Stimulated activated CD8-positive, alpha-beta memory T cell treated with anti-CD3 and anti-CD28 coated beads, Interleukin-15, amount 100 ng/mL, for 24 hours (primary cell): ENCODE measurements around the gene UVRAG.

ENCODE experiments used
- DNase-seq: peaks from one replicate; pipeline ENCODE4 v3.0.0-alpha.2; 2020; ENCODE audit warnings: low read depth

UVRAG gene

DNA sequence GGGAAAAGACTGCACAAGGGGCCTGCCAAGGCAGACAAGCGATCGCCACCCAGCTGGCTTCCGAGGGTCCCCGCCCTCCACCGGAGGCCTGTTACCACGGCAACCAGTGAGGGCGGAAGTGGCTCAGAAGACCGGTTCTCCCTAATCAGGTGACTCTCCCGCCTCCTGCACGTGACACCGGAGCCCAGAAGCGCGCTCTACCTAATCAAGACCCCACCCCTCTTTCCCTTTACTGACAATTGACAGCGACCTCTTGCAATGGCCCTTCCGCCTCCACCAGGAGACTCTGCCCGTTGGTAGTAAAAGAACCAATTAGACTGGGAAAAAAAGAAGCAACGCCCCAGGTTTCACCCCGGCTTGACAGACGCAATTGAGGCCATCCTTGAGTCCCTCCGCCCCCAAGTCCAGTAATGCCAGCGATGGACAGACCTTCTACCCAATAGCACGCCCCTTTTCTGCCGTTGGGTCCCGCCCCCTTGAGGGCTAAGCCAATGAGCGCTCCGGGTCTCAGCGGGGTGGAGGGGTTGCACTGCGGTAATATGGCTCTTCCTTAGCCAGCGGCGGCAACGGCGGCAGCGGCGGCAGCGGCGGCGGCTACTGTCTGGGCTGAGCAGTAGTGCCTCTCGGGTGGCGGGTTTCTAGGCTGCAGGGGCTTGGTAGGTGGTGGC, at the start of gene UVRAG:
TSS of gene UVRAG (plus strand) at position 534 of the 668 bp plus-strand sequence. CDS start 198 bp downstream, outside the sequence.
- DNase-seq = peak; percentile 89

DNA sequence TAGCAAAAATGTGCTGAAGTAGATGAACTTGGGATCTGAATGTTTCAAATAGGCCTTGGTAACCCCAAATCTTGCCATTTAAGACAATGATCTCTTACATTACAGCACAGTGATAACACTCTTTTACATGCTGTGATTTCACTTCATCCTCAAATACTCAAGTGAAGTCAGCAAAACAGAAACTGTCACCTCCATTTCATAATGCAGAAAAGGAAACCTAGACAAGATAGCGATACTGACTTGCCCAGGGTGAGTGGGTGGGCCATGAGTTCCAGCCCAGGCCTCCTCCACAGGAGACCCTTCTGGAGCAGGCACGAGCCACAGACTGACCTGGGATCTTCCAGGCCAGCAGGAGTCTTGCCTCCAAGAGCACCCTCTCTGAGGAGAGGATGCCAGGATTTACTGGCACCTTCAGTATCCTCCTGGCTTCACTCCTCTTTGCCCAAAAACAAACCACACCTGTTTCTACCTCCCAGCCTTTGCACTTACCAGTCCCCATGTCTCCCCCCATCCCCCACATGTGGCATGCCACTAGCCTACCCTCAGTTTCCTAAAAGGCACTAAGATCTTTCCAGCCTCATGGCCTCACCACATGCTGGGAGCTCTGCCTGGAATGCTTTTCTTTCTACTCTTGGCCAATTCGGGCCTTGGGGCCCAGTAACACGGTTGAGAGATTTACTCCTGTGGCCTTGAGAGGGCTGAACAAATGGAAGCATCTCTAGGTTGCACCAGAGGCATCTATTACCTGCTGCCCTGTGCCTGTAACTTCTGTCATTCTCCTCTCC, 48.4 kb upstream of the UVRAG start:
- no peak for DNase-seq

DNA sequence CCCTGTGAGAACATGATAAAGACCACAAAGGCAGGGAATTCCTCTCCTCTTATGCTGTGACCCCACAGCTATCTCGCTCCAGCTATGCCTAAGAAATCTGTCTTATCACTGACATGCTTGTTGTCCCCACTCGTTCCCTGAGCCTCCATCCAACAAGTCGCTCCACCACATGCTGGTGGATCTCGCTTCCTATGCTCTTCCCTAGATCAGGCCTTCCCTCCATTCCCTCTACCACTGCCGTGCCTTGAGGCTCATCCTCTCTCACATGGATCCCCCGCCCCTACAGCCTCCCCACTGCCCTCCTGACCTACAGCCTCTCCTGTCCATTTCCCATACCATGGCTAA, 47.8 kb upstream of the UVRAG start:
- no peak for DNase-seq

DNA sequence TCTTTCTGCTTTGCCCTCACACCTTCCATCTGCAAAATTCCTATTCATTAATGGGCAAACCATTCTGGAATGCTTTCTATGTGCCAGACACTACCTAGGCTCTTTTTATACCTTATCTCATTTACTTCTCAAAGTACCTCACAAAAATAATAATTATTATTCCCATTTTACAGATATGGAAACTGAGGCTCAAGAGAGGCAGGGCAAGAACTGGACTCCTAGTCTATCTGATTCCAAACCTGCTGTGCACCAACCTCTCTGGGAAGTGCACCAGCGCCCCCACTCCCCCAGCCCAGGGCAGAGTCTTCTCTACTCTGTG, 47.3 kb upstream of the UVRAG start:
- no peak for DNase-seq

DNA sequence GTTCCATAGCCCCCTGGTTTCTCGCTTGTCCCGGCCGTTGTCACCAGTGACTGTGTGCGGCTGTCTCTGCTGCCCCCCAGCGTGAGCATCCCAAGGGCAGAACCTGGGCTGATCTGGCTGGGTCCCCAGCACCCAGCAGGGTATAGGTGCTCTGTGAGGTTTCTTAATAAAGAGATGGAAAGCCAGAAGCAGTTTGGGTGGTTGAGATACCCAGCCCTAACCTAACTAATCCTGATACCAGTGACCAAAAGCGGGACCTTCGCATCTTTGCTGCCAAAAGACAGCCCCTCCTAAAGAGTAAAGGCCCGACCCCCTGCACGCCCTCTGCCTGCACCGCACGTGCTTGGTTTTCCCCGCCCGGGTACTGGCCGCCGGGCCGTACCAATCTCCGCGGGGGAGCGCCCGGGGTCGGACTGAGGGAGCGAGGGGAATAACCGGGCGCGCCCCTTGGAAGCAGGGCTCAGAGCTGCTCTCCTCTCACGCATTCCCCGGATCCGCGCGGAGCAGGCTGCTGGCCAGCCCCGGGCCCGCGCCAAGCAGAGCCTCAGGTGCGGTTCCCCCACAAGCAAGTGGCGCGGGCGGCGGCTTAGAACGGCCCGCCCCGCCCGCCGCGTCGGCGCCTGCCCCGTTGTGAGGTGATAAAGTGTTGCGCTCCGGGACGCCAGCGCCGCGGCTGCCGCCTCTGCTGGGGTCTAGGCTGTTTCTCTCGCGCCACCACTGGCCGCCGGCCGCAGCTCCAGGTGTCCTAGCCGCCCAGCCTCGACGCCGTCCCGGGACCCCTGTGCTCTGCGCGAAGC, 46.7 kb upstream of the UVRAG start, which contains the start of gene DGAT2:
TSS of gene DGAT2 (plus strand) at position 667 of the 797 bp plus-strand sequence. CDS start 214 bp downstream, outside the sequence.
- DNase-seq = peak; percentile 47

DNA sequence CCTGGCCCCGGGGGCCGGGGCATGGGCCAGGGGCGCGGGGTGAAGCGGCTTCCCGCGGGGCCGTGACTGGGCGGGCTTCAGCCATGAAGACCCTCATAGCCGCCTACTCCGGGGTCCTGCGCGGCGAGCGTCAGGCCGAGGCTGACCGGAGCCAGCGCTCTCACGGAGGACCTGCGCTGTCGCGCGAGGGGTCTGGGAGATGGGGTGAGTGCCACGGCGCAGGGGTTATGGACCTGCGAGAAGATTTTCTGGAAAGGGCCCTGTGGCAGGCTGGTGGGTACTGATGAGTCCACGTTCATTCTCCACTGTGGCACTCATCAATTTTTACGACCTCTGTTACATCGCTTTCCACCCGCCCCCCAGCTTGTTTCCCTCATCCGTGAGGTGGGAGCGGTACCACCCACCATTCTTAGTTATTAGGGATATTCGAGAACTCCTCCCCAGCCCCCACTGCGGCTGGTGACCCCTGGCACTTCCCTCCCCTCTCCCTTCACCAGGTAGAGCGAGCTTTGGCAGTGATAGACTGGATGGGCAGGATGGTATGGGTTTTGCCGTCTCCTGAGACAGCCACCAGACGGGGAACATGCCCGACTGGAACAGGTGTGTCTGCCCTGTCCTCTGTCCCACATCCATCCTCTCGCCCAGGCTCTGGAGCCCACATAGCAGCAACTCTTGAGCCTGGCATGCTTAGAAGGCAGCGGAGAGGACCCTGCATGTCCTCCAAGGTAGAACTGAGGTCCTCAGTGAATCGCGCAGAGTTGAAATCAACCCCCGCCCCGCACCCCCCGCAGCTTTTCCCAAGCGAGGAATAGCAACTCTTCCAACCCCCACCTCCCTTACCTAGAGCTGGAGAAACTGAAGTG, 45.9 kb upstream of the UVRAG start:
- DNase-seq = peak; percentile 3

DNA sequence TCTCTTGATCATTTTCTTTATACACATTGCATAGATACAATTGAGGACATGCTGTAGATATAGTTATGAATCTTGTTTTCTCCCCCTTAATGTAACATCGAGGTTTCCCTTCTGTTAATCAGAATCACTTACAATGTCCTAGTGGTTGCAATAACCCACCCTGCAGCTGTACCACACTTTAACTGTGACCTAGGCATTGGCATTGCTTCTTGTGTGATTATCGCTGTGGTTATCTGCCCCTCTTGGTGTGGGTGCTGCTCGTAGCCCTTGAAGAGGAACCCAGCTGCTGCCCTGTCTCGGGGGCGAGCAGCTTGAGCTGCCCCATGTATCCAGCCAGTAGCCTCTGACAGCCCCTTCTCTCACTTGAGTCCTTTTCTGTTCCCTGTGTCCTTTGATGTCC, 44.9 kb upstream of the UVRAG start:
- DNase-seq = no peak

DNA sequence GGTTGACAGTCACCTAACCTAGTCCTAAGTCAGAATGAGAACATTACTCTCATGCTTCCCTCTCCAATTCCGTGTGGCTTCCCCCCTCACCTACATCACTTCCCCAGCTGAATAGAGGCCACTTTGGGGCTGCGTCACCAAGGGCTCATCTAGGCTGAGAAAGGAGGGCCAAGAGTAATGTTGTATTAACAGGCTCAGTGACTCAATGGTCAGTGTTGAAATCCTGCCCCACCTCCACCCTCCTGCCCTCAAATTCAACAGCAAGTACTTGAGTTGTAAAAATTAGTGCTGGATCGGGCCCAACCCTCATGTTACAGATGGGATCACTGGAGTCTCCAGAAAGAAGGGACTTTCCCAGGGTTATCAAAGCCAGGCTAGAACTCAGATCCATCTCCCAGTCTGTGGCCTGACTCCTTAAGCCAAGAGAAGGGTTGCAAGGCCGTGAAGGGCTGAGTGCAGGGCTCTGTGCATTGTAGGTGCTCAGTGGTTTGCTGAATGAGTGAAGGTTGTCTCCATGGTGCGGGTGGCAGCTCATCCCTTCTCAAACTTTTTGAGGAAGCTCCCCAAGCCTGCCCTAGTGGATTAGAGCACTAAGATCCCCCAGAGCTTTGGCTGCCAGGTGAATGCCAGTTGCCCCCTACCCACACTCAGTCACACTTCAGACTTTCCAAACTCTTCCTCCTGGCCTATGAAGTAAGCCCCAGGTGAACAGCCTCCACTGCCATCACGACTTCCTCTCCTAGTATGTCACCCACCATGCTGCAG, 43.2 kb upstream of the UVRAG start:
- DNase-seq = no peak

DNA sequence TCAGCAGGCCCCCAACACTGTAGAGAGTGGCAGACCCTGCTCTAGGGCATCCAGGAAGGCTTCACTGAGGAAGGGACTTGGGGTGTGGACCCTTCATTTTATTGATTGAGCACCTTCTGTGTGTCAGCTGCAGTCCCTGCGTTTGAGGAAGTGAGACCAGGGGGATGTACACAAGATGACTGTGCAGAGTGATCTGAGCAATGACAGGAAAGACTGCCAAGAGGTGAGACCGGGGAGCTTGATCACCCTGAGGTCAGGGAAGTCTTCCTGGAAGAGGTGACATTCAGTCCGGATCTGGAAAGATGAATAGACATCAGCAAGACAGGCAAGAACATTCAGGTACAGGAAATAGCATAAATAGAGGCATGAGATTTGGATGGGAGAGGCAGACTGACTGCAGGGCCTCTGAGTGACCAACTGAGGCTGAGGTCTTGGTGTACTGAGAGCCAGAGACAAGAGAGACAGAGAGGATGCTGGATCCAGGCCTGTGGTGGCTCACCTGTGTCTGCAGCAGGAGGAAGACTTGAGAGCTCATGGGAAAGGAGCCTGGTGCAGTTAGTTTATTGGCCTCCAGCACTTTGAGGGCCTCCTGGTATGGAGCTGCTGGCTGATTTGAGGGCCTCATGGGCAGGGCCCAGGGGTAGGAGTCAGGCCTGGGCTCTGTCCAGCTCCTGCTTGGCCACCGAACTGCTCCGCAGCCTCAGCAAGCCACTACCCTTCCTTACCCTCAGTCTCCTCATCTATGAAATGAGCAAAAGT, 41.2 kb upstream of the UVRAG start:
- DNase-seq = no peak

DNA sequence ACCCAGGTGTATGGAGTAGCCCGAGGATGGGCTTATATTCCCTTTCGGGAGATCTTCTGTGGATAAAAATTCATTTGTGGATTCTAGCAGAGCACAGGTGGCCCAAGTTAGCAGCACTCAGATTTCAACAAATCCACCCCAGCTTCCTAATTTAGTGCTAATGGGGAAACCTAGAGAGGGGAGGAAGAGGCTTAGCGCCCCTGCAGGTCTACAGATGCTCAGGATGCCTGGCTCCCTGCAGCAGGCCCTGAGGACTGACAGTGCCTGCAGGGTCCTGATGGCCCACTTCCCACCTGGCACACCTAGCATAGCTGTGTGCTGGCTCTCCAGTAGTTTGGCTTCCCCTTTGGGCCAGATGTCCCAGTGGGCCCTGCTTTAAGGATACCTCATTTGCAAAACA, 40.0 kb upstream of the UVRAG start:
- no peak for DNase-seq

DNA sequence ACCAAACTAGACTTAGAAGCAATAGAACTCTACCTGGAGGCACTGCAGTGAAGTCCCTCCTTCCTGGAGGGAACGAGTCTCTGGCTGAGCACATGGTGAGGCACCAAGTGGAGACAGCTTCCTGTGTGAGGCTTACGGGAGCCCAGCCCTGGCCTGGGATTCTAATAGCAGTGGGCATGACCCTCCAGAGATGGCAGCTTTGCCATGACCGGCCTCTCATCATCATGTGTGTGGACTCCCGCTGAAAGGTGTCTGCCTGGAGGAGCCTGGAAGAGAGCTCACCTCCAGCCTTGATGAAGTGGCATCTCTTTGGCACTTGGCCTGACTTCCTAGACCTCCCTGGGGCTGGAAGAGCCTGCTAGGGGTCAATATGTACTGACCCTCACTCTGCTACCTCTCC, 38.5 kb upstream of the UVRAG start:
- DNase-seq = no peak

DNA sequence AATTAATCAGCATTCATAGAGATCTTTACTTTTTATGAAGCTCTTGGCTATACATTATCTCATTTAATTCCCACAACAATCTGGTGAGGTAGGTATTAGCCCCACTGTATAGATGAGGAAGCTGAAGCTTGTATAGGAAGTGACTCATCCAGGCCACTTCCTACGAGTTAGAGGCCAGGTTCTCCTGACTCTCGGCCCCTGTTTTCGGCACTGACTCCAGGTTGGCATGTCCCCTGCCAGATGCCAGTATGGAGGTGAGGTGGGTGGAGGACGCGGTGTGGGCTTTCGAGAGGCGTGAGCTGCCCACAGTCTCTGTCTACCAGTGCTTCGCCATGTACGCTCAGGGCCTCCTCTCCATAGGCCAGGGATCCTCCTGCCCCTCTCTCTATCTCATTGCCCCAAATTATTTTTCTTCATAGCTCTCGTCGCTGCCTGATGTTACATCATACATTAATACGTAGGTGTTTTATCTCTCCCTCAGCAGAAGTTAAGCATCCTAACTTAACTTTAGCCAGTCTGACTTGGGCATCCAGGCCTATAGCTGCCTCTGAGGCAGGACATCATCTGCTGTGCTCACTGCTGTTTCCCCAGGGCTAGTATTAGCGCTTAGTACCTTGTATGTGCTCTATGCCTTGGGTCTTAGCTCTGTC, 37.4 kb upstream of the UVRAG start:
- no peak for DNase-seq

DNA sequence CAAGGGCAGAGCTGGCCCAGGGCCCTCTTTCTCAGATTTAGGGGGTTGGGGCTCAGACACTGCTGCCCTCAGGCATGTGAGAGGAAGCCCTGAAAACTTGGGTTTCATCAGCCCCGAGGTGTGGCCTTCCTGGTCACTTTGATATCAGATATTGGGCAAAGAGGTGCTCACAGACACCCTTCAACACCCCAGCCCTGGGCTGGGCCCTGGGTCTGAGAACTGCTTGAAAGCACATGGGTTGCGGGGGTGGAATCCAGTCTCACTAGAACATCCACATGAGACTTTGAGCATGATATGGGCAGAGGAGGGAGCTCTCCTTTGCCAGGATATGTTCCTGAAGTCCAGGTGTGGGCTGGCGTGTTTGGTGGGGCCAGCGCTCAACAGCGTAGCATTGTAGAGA, 36.0 kb upstream of the UVRAG start:
- DNase-seq = no peak

DNA sequence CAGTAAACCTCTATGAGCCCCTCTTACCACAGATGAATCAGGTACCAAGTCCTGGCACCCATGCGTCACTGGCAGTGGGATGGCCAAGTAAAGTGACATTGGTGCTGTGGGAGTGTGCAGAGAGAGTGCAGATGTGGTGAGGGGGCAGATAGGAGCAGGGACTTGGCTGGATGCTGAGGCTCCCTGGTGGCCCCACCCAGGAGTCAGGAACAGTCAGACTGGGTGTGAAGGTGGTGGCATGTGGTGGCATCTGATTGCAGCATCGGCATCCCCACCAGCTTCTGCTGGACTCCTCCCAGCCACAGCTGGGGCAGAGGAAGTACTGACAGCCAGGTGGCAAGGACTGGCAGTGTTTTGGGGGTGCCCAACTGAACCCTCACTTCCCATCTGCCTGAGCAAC, 35.0 kb upstream of the UVRAG start:
- no peak for DNase-seq

DNA sequence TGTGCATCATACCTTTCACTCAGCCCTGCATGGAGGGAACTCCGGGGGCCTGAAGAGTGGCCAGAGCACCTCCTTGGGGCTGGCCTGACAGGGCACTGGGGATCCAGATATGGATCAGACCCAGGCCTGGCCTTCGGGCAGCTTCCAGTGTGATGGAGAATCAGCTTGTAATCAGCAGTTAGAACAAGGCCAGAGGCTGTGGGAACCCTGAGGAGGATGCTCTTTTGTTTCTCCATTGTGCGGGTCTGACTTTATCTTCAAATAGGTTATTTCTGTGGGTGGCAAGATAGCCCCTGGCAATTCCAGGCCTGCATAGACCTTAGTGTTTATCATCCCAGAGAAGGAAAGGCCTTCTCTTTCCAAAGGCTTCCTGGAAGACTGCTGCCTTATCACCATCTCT, 34.1 kb upstream of the UVRAG start:
- DNase-seq = no peak

DNA sequence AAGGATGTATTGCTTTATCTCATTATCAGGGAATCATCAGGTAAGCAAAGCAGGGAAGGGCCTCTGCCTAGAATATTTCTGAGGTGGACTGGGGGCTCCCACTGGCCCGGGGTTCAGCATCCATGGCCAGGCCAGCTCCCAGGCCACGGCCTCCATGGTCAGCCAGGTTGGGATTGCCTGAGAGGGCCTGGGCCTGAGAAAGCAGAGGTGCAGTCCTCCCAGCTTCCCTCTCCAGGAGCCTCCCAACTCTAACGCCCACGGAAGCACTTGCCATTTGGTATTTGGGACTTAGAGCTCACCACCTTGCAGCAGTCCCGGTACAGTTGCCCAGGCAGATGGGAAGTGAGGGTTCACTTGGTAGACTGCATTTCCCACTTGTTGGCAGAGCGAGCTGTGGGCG, 33.7 kb upstream of the UVRAG start:
- no peak for DNase-seq

DNA sequence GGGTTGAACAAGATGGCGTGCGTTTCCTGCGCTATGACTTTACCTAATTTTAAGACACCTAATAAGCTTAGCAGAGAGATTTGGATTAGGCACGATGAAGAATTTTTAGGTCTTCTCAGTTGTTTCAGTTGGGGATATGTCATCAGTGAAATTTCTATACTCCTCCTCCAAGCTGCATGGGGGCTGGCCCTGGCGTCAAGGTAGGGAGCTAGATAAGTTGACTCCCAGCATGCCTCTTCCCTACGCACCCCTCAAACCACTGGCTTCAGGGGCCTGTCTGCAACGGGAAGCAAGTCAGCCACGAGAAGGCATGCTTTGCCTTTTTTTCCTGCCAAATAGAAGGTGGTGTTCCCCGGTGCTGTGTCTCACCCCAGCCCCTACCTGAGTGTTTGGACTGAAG, 33.2 kb upstream of the UVRAG start:
- DNase-seq = no peak

DNA sequence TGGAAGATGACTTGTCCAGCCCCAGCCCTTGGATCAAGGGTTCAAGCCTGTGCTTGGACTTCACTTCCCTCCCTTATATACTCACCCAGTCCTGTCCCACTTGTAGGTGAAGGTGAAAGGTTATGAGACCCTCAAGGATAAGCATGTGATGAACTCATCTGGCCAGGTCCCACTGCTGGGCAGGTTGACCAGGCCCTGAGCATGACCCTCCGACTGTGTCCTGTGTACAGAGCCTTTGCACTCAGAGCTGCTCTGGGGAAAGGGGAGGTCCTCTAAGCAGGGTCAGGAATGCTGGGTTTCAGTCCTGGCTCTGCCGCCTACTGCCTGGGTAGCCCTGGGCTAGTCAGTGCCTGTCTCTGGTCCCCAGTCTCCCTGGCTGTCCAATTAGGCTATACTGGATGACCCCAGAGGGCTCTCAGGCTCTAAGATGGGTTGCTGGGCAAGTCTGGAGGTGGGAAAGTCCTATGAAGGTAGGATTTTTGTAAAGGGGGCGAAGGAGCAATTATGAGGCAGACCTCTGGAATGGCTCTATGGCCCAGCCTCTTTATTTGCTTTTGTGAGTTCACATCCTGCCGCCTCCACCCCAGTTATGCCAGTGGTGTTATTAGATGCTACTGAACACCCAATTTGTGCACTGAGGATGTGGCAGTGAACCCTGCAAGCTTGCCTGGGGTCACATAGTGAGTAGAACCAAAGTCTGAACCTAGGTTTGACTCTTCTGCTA, 32.3 kb upstream of the UVRAG start:
- no peak for DNase-seq

DNA sequence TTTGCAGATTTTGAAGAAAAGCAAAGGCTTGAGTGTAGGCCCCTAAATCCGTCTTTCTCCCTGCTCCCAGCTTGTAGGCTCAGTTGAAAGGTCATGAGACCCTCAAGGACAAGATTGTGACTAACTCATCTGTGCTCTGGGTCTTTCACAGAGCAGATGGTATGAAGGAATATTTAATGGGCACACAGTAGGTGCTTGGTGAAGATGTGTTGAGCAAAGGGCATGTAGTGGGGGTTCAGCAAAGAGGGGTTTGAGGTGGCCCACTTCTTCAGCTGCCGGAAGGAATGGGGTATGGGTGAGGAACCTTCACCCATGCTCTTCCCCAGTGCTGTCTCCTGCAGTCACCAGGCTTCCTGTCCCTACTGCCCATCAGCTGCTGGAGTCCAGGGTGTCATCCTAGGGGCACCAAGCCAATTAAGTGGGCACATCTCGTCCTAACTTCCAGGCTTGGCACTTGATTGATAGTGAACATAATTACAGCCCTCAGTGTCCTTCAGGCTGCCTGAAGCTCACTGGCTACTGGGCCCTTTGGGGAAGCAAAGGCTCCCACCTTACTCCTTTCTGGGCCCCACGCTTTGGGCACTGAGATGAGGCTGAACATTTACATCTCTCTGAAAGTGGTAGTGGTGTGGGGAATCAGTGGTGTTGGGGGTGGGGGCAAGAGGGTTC, 31.5 kb upstream of the UVRAG start:
- DNase-seq = no peak
